DND-41 (cell line): ENCODE results near the gene LDLRAP1.

ENCODE experiments used
- ATAC-seq: fragments of 200-7000 bp; cut with Tn5 transposase; 3 replicates; pipeline ENCODE4 v1.9.1; 2021; ENCODE audit warnings: low read depth; ENCODE audit not compliant: insufficient read depth
- DNase-seq: peaks from one replicate; pipeline ENCODE4 v3.0.0-alpha.2; 2020
- H2AFZ ChIP-seq: 2 replicates; pipeline ENCODE4 v1.6.0; 2012; ENCODE audit warnings: low read depth, low read length
- H3K27ac ChIP-seq: 2 replicates; pipeline ENCODE4 v1.5.1; 2012; ENCODE audit warnings: low read length, inconsistent platforms
- H3K27me3 ChIP-seq: fragments of 200-600 bp; sonication (generic); 2 replicates; pipeline ENCODE4 v1.6.0; 2012; ENCODE audit warnings: low read length, mild to moderate bottlenecking, inconsistent platforms; ENCODE audit not compliant: insufficient read depth, poor library complexity
- H3K36me3 ChIP-seq: 2 replicates; pipeline ENCODE4 v1.5.1; 2012; ENCODE audit warnings: low read length, inconsistent platforms; ENCODE audit not compliant: insufficient read depth
- H3K4me1 ChIP-seq: 2 replicates; pipeline ENCODE4 v1.5.1; 2012; ENCODE audit warnings: mild to moderate bottlenecking, low read length; ENCODE audit not compliant: insufficient read depth
- H3K4me2 ChIP-seq: 2 replicates; pipeline ENCODE4 v1.6.0; 2012; ENCODE audit warnings: mild to moderate bottlenecking, moderate library complexity, low read length, inconsistent platforms; ENCODE audit not compliant: insufficient read depth
- H3K4me3 ChIP-seq, 2 experiments: fragments of 200-600 bp in 1 of 2; shearing (Covaris generic) in 1 of 2; 2 replicates each; pipeline ENCODE4 v1.5.1; 2012 to 2016; ENCODE audit warnings: inconsistent platforms in 2 of 2, low read length in 2 of 2, mild to moderate bottlenecking in 2 of 2, low read depth in 1 of 2, moderate library complexity in 1 of 2
- H3K79me2 ChIP-seq: 2 replicates; pipeline ENCODE4 v1.6.0; 2012; ENCODE audit warnings: low read length, inconsistent platforms; ENCODE audit not compliant: insufficient read depth
- H3K9ac ChIP-seq: 2 replicates; pipeline ENCODE4 v1.6.0; 2012; ENCODE audit warnings: low read depth, mild to moderate bottlenecking, inconsistent platforms, low read length, moderate library complexity
- H3K9me3 ChIP-seq: 2 replicates; pipeline ENCODE4 v1.5.1; 2012; ENCODE audit warnings: low read length, moderate library complexity, mild to moderate bottlenecking, inconsistent platforms; ENCODE audit not compliant: insufficient read depth, severe bottlenecking
- H4K20me1 ChIP-seq: 2 replicates; pipeline ENCODE4 v1.6.0; 2012; ENCODE audit warnings: low read length; ENCODE audit not compliant: insufficient read depth
- CTCF ChIP-seq: IDR thresholded peaks from 2 replicates; pipeline ENCODE4 v1.5.1; 2012; ENCODE audit warnings: borderline replicate concordance, low read length, moderate library complexity, mild to moderate bottlenecking; ENCODE audit not compliant: poor library complexity, severe bottlenecking; ENCODE audit errors: extremely low read depth
- EZH2 ChIP-seq: IDR thresholded peaks from 3 replicates; pipeline ENCODE4 v1.6.1; 2012; ENCODE audit warnings: borderline replicate concordance, low read depth, mild to moderate bottlenecking, moderate library complexity, low read length, inconsistent platforms; ENCODE audit not compliant: severe bottlenecking

LDLRAP1 gene

GRCh38 chr1:25549273-25550154, 6.1 kb downstream of the LDLRAP1 start:
- peaks cover 3% of the 10 kb centered on the region for H3K27me3 ChIP-seq
- no peaks in the 10 kb centered on the region for H3K36me3 ChIP-seq
- no peaks in the 10 kb centered on the region for H4K20me1 ChIP-seq
- H3K9me3 ChIP-seq, result no peaks in the 10 kb centered on the region
- DNase-seq (no peak), ATAC-seq (peak; percentile 63)
- no peak overlapping the region for H2AFZ ChIP-seq
- no peaks in the 10 kb centered on the region for H3K4me1 ChIP-seq
- TF ChIP-seq CTCF (no peak), EZH2 (no peak)
- H3K9ac ChIP-seq, result no peak overlapping the region
- H3K79me2 ChIP-seq, result no peaks in the 10 kb centered on the region
- no peak overlapping the region for H3K27ac ChIP-seq
- no peak overlapping the region for H3K4me3 ChIP-seq
- no peak overlapping the region for H3K4me2 ChIP-seq

GRCh38 chr1:25550155-25550506, 6.7 kb downstream of the LDLRAP1 start:
- H3K9me3 ChIP-seq, result no peaks in the 10 kb centered on the region
- no peak overlapping the region for H3K9ac ChIP-seq
- H3K4me2 ChIP-seq, result no peak overlapping the region
- no peaks in the 10 kb centered on the region for H3K79me2 ChIP-seq
- TF ChIP-seq CTCF (no peak), EZH2 (no peak)
- no peaks in the 10 kb centered on the region for H3K36me3 ChIP-seq
- H3K4me3 ChIP-seq, result no peak overlapping the region
- no peaks in the 10 kb centered on the region for H4K20me1 ChIP-seq
- DNase-seq (no peak), ATAC-seq (no peak)
- peaks cover 3% of the 10 kb centered on the region for H3K27me3 ChIP-seq
- H2AFZ ChIP-seq, result no peak overlapping the region
- H3K27ac ChIP-seq, result no peak overlapping the region
- no peaks in the 10 kb centered on the region for H3K4me1 ChIP-seq

- no peaks in the 10 kb centered on the region for H3K4me1 ChIP-seq
- no peaks in the 10 kb centered on the region for H3K36me3 ChIP-seq
- ATAC-seq (no peak), DNase-seq (no peak)
- no peak overlapping the region for H2AFZ ChIP-seq
- H3K27ac ChIP-seq, result no peak overlapping the region
- no peak overlapping the region for H3K4me3 ChIP-seq
- TF ChIP-seq CTCF, result no peak
- TF ChIP-seq EZH2, result no peak
- H3K9me3 ChIP-seq, result no peaks in the 10 kb centered on the region
- no peak overlapping the region for H3K4me2 ChIP-seq
- H3K27me3 ChIP-seq, result peaks cover 3% of the 10 kb centered on the region
- no peaks in the 10 kb centered on the region for H3K79me2 ChIP-seq
- no peak overlapping the region for H3K9ac ChIP-seq
- no peaks in the 10 kb centered on the region for H4K20me1 ChIP-seq
Observed at GRCh38 chr1:25550683-25551310, 7.4 kb downstream of the LDLRAP1 start.
